ENCODE measurements around the gene SBK3.

The SBK3 gene

DNA sequence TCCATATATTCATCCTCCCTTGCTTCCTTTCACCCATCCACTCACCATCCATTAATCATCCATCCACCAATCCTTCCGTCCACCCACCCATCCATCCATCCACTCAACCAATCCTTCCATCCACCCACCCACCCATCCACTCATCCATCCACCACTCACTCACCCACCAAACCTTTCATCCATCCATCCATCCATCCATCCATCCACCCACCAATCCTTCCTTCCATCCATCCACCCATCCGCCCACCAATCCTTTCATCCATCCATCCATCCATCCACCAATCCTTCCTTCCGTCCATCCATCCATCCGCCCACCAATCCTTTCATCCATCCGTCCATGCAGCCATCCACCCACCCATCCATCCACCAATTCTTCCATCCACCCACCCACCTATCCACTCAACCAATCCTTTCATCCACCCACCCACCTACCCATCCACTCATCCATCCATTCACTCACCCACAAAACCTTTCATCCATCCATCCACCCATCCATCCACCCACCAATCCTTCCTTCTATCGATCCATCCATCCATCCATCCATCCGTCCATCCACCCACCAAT is 3.0 kb downstream of the SBK3 start:
- no peaks in the 10 kb centered on the region for H3K4me1 ChIP-seq (ENCODE audit: control insufficient read depth in 1 of 2, insufficient read depth in 1 of 2, low read depth in 1 of 2, low read length in 1 of 2)
- TF ChIP-seq, protein P1, sequence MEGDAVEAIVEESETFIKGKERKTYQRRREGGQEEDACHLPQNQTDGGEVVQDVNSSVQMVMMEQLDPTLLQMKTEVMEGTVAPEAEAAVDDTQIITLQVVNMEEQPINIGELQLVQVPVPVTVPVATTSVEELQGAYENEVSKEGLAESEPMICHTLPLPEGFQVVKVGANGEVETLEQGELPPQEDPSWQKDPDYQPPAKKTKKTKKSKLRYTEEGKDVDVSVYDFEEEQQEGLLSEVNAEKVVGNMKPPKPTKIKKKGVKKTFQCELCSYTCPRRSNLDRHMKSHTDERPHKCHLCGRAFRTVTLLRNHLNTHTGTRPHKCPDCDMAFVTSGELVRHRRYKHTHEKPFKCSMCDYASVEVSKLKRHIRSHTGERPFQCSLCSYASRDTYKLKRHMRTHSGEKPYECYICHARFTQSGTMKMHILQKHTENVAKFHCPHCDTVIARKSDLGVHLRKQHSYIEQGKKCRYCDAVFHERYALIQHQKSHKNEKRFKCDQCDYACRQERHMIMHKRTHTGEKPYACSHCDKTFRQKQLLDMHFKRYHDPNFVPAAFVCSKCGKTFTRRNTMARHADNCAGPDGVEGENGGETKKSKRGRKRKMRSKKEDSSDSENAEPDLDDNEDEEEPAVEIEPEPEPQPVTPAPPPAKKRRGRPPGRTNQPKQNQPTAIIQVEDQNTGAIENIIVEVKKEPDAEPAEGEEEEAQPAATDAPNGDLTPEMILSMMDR (IDR thresholded peaks at IDR 0.05): no peak
- H3K36me3 ChIP-seq: no peaks in the 10 kb centered on the region
- no peak overlapping the region for H3K4me3 ChIP-seq (ENCODE audit: low read depth in 1 of 2, low read length in 1 of 2)
- no peaks in the 10 kb centered on the region for H3K9me3 ChIP-seq
- peaks cover 15% of the 10 kb centered on the region for H3K27me3 ChIP-seq
- no peak overlapping the region for H3K27ac ChIP-seq

DNA sequence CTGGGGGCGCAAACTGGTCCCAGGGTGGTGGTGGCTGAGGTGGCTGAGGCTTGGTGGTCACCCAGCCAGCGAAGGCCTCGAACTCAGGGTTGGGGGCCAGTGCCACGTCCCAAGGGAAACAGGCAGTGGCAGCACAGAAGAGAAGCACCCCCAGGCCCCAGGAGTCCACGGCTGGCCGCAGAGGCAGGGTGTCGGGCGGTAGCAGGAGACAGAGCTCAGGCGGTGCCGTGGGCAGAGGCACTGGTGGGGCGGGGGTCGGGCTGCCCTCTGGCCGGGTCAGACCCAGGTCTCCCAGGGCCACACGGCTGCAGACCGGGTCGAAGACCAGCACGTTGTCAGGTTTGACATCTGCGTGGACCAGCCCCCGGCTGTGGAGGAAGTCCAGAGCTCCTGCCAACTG is 4.3 kb downstream of the SBK3 start:
- TF ChIP-seq, protein P1 (IDR thresholded peaks at IDR 0.05): no peak
- Histone ChIP-seq H3K4me1 (ENCODE audit: control insufficient read depth in 1 of 2, insufficient read depth in 1 of 2, low read depth in 1 of 2, low read length in 1 of 2) (no peaks in the 10 kb centered on the region), H3K4me3 (ENCODE audit: low read depth in 1 of 2, low read length in 1 of 2) (no peak overlapping the region), H3K27ac (no peak overlapping the region), H3K27me3 (peaks cover 2% of the 10 kb centered on the region), H3K9me3 (no peaks in the 10 kb centered on the region), H3K36me3 (no peaks in the 10 kb centered on the region)

DNA sequence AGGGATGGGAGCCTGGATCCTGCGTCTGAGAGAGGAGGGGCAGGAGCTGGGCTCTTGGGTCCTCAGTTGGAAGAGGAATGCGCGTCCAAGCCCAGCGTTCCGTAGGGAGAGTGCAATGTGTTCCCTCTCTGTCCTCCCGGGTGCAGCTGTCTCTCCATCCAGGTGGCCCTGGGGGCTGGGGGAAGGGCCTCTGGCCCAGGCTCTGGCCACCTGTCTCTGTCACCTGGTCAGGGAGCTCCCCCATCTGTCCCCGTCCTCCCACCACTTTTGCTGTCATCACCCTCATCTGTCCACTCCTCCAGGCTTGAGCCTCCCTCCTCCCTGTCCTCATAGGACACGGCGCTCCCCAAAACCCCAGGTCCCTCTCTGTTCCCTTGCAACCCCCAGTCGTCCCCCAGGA is 4.7 kb downstream of the SBK3 start:
- H3K27ac ChIP-seq: no peak overlapping the region
- no peaks in the 10 kb centered on the region for H3K9me3 ChIP-seq
- H3K4me3 ChIP-seq (ENCODE audit: low read depth in 1 of 2, low read length in 1 of 2): no peak overlapping the region
- no peaks in the 10 kb centered on the region for H3K4me1 ChIP-seq (ENCODE audit: control insufficient read depth in 1 of 2, insufficient read depth in 1 of 2, low read depth in 1 of 2, low read length in 1 of 2)
- H3K36me3 ChIP-seq: no peaks in the 10 kb centered on the region
- TF ChIP-seq, protein P1 (IDR thresholded peaks at IDR 0.05): no peak
- H3K27me3 ChIP-seq: no peaks in the 10 kb centered on the region

DNA sequence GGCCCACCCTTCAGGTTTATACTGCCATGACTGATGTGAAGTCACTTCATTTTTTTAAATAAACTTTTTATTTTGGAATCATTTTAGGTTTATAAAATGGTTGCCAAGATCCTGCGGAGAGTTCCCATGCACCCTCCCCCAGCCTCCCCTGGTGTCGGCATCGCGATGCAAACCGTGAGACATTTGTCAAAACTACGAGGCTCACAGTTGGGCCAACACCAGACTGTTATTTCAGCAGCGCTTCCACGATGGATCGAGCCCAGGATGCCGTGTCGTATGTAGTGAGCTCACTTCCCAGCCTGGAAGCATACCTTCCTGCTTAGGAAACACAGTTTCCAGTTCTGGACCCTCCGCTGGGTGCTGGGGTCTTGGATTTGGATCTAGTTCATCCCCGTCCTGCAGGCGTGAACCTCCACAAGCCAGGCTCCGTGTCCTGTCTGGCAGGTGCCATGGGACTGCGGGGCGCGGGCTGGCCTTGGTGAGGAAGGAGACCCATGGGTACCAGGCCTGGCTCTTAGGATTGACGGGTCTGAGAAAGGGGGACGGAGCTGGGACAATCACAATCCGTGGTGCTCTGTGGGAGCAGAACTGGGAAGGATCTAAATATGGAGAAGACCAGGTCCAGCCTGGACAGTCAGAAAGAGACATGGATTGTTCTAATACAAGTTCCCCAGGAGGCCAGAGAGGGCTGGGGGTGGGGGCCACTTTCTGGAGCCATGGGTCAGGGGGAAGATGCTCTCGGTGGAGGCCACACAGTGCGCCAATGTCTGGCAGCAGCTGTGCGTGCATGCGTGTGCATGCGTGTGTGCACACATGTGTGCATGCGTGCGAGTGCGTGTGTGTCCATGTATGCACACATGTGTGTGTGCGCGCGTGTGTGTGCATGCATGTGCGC is 6.0 kb downstream of the SBK3 start:
- H3K27ac ChIP-seq: no peak overlapping the region
- H3K36me3 ChIP-seq: no peaks in the 10 kb centered on the region
- no peaks in the 10 kb centered on the region for H3K4me1 ChIP-seq (ENCODE audit: control insufficient read depth in 1 of 2, insufficient read depth in 1 of 2, low read depth in 1 of 2, low read length in 1 of 2)
- H3K27me3 ChIP-seq: no peaks in the 10 kb centered on the region
- H3K9me3 ChIP-seq: no peaks in the 10 kb centered on the region
- no peak overlapping the region for H3K4me3 ChIP-seq (ENCODE audit: low read depth in 1 of 2, low read length in 1 of 2)
- TF ChIP-seq, protein P1 (IDR thresholded peaks at IDR 0.05): no peak

DNA sequence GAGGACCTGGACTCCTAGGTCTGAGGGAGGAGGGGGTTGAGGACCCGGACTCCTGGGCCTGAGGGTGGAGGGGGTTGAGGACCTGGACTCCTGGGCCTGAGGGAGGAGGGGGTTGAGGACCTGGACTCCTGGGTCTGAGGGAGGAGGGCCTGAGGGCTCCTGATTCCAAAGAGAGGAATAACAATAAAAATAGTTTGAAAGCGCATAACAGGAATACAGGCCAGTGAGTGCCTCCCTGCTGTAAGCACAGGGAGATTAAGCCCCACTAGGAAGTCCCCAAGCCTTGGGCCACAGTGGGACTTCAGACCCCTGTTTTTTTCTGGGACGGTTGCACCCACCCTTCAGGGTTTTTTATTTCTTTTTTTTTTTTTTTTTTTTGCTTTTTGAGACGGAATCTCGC is 7.2 kb downstream of the SBK3 start:
- Histone ChIP-seq H3K27me3 (no peaks in the 10 kb centered on the region), H3K4me3 (ENCODE audit: low read depth in 1 of 2, low read length in 1 of 2) (no peak overlapping the region), H3K9me3 (no peaks in the 10 kb centered on the region), H3K27ac (no peak overlapping the region), H3K36me3 (no peaks in the 10 kb centered on the region), H3K4me1 (ENCODE audit: control insufficient read depth in 1 of 2, insufficient read depth in 1 of 2, low read depth in 1 of 2, low read length in 1 of 2) (no peaks in the 10 kb centered on the region)
- TF ChIP-seq, protein P1 (IDR thresholded peaks at IDR 0.05): no peak

All from neutrophil (primary cell).